Right ventricle myocardium inferior (tissue), 1 donor: ENCODE results near the gene MLX. TPM values are rescaled to one million over a fixed set of nuclear protein-coding genes. Genes with fewer than 3 reads are reported as not detected.
"Not testable (repeated sequence)": the region's sequence is repeated elsewhere in the genome, so short reads cannot be mapped to it uniquely, and the experiment has no call there.

Experiments used
- ATAC-seq: fragments of 200-7000 bp; cut with Tn5 transposase; one replicate; pipeline ENCODE4 v1.9.1; 2020; ENCODE audit warnings: mild to moderate bottlenecking, moderate library complexity
- DNase-seq: peaks from one replicate; pipeline ENCODE4 v3.0.0; 2021; ENCODE audit errors: missing footprints
- intact Hi-C: fragments of 100-400 bp; cut with DNase I; formaldehyde crosslinking; loops from one replicate; pipeline ENCODE4 v1.11.0; 2022
- total RNA-seq: library from RNA; stranded (reverse); fragmentation: NEBNext Ultra II Directional; extraction: Animal tissue kit (Norgen Biotek cat#: 25700); gene quantifications from one replicate; pipeline ENCODE4 v1.2.1, GENCODE V29; 2021
- donor health status: DM: no; HTN: yes; CAD: no; lungs with severe emphysema.

MLX gene
- total RNA-seq, 1 donor from 2014 or later: 65.9 TPM

- DNase-seq (no peak), ATAC-seq (no peak)
- intact Hi-C loops: no loop called here
Observed at GRCh38 chr17:42548993-42549755, 17.7 kb upstream of the MLX start.

DNA sequence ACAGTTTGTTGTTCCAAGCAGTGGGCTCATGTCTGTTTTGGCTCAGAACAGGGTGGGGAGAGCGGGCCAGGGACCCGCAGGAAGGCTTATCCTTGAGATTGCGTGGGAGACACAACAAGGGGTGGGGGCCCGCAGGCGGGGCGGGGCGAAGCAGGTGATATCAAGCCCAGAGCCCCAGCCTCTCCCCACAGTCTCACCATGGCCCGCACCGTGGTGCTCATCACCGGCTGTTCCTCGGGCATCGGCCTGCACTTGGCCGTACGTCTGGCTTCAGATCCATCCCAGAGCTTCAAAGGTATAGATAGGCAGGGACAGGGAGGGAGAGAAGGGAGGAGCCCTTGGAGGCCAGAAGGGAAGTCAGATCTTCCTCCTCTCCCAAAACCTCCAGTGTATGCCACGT, 14.2 kb upstream of the MLX start, which contains the start of gene HSD17B1:
HSD17B1 (plus strand) TSS at position 188 of the 400 bp plus-strand sequence; CDS start at position 199, 11 bp downstream.
- DNase-seq, intact Hi-C loops, ATAC-seq: not testable (repeated sequence)

DNA sequence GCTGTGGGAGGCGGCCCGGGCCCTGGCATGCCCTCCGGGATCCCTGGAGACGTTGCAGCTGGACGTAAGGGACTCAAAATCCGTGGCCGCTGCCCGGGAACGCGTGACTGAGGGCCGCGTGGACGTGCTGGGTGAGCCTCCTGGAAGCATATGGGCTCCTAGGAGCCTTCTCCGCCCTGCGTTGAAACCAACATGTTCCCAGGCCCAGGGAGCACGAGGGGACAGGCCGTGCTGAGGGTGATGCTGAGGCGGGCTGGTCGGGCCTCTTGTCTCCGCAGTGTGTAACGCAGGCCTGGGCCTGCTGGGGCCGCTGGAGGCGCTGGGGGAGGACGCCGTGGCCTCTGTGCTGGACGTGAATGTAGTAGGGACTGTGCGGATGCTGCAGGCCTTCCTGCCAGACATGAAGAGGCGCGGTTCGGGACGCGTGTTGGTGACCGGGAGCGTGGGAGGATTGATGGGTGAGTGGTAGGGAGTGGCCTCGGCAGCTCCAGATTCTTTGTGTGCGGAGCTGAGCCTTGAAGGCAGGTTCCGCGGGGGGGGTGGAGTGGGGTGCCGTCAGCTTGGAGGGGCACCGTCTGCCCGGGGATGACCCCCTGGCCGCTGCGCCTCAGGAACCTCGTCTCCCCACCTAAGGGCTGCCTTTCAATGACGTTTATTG, 13.6 kb upstream of the MLX start:
- intact Hi-C loops: no loop called here
- peak; percentile 2 for ATAC-seq
- DNase-seq: no peak

DNA sequence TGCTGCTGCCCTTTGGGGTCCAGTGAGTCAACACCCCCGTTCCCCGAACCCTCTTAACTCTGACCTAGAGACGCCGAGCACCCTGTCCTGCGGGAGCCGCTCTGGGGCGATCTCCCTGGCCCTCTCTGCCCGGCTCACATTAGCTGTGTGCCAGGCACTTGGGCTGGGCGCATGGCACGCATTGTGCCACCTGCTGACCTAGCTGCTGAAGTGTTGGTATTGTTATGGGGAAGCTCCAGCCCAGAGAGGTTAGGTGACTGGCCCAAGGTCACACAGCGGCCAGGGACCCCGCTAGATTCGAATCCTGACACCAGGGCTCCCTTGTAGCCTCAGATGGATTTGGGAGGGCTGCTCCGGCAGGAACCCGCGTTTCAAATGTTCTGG, 13.0 kb upstream of the MLX start:
- DNase-seq (no peak), ATAC-seq (peak; percentile 21)
- intact Hi-C loops: no loop called here

DNA sequence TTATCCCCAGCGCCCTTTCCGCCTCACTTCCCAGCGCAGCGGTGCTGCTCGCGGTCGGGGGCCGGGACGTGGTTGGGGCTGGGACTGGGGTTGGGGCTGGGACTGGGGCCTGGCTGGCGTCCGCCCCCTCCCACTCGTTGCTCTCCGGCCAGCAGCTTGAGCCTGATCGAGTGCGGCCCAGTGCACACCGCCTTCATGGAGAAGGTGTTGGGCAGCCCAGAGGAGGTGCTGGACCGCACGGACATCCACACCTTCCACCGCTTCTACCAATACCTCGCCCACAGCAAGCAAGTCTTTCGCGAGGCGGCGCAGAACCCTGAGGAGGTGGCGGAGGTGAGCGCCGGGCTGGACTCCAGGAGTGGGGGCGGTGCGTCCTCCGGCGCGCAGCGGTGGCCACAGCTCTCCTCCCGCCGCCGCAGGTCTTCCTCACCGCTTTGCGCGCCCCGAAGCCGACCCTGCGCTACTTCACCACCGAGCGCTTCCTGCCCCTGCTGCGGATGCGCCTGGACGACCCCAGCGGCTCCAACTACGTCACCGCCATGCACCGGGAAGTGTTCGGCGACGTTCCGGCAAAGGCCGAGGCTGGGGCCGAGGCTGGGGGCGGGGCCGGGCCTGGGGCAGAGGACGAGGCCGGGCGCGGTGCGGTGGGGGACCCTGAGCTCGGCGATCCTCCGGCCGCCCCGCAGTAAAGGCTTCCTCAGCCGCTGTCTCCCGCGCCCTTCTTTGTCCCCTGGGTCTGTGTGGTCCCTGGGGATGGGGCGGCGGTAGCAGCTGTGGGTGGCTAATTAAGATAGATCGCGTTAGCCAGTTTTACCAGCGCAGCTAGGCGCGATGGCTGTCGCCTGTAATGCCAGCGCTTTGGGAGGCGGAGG, 12.4 kb upstream of the MLX start:
- intact Hi-C loops: no loop called here
- ATAC-seq (peak; percentile 94), DNase-seq (peak; percentile 93)

DNA sequence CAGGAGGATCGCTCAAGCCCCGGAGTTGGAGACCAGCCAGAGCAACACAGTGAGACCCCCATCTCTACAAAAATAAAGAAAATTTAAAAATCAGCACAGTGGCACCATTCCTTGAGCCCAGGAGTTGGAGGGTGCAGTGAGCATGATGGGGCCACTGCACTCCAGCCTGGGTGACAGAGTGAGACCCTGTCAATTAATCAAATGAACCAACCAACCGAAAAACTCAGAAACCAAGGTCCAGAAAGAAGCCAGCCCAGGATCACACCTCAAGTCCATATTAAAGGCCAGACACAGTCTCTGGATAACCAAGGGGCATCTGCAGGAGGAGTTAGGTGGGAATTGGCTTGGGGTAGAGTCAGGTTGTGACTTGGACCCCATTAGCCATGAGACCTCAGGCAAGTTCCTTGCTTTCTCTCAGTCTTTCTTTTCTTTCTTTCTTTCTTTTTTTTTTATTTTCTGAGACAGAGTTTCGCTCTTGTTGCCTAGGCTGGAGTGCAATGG, 11.7 kb upstream of the MLX start:
- DNase-seq: no peak
- no peak for ATAC-seq
- intact Hi-C loops: no loop called here

DNA sequence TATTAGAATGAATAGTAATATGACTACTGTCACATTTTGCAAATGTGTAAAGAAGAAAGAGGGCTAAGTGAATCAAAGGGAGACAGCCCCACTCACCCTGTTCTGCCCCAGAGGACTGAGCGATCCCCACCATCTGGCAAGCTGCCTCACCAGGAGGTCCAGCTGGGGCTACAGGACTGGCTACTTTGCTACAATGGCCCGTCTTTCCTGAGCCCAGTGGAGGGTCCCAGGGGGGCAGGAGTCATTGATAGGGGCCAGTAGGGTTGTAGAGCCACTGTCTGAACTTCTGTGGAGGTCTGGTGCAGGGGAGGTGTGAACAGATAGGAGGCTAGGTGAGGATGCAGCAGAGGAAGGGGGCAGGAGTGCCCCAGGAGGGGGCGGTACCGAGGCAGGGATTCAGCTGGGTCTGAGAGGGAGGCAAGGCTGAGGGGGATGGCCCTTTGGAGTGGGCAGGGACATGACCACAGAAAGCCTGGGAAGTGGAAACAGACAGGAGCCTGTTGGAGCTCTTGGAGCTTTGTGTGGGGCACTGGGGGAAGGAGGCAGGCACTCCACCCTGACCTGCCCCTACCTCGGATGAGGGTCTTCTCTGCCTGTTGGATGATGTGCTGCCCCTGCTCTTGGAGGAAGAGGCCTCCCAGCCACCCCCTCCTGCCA, 10.8 kb upstream of the MLX start:
- ATAC-seq, DNase-seq, intact Hi-C loops: not testable (repeated sequence)

DNA sequence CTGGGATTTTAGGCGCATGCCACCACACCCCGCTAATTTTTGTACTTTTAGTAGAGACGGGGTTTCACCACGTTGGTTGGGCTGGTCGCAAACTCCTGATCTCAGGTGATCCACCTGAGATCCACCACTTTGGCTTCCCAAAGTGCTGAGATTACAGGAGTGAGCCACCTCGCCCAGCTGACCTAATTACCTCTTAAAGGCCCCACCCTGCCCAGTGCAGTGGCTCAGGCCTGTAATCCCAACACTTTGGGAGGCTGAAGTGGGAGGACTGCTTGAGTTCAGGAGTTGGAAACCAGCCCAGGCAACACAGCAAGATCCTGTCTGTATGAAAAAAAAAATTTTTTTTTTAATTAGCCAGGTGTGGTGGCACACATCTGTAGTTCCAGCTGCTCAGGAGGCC, 7.8 kb upstream of the MLX start:
- DNase-seq: no peak
- intact Hi-C loops: no loop called here
- ATAC-seq: no peak

DNA sequence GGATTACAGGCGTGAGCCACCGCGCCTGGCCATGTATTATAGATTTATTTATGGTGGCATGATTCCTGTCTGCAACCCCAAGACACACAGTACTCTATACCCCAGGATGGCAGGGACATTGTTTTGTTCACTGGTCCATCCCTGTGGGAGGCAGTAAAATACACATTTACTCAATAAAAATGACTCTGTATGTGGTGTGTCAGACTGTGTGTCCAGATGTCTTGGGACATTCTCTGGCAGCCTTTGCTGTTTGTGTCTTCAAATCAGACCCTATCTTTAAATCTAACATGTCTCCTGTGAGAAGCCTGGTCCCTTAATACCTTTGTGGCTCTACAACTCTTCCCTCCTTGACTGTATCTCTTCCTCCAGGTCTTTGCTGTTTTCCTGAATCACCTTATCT, 6.7 kb upstream of the MLX start:
- intact Hi-C loops: no loop called here
- ATAC-seq (no peak), DNase-seq (no peak)

DNA sequence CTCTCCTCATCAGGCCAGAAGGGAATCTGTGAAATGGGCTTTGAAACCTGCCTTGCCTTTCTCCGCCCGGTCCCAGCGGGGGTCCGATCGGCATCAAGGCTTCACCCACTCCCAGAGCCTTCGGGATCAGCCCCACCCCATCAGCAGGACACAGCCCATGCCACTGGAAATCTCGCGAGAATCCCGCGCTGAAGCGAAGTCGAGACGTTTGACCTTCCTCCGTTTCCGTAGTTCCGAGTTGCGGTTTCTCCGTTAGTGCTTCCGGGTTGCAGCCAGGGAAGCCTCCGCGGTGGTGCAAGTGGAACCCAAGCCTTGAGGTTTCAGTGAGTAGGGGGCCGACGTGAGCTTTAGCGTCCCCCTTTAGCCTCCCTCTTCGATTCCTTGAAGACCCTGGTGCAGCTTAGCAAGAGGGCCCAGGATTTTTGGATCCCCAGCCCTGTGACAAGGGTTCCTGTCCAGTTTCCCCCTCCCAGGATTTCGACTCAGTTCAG, 5.0 kb upstream of the MLX start, which contains the start of gene COASY:
COASY (plus strand) TSS at position 252 of the 491 bp plus-strand sequence. CDS start 475 bp downstream, outside the sequence.
- ATAC-seq (peak; percentile 83), DNase-seq (peak; percentile 97)
- intact Hi-C loops: no loop called here

- DNase-seq (no peak), ATAC-seq (no peak)
- intact Hi-C loops: no loop called here
Observed at GRCh38 chr17:42562388-42563142, 4.3 kb upstream of the MLX start.

DNA sequence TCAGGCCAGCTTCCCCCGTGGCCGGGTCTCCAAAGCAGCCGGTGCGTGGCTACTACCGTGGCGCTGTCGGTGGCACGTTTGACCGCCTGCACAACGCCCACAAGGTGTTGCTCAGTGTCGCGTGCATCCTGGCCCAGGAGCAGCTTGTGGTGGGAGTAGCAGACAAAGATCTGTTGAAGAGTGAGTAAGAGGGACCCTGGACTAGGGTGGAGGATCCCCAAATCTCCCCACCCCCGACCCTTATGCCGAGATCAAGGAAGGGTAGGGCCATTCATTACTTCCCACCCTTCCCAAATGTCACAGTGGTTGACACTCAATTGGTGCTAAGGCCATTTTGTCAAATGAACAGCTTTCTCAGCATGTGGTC, 3.8 kb upstream of the MLX start:
- intact Hi-C loops: no loop called here
- no peak for DNase-seq

GRCh38 chr17:42563543-42563942, 3.4 kb upstream of the MLX start:
- intact Hi-C loops: no loop called here
- ATAC-seq: no peak

More for the DNA sequence above, 3.8 kb upstream of the MLX start:
- ATAC-seq: no peak

GRCh38 chr17:42563950-42564349, 3.0 kb upstream of the MLX start:
- DNase-seq (no peak), ATAC-seq (no peak)
- intact Hi-C loops: no loop called here

More at GRCh38 chr17:42563543-42563942, 3.4 kb upstream of the MLX start:
- no peak for DNase-seq

DNA sequence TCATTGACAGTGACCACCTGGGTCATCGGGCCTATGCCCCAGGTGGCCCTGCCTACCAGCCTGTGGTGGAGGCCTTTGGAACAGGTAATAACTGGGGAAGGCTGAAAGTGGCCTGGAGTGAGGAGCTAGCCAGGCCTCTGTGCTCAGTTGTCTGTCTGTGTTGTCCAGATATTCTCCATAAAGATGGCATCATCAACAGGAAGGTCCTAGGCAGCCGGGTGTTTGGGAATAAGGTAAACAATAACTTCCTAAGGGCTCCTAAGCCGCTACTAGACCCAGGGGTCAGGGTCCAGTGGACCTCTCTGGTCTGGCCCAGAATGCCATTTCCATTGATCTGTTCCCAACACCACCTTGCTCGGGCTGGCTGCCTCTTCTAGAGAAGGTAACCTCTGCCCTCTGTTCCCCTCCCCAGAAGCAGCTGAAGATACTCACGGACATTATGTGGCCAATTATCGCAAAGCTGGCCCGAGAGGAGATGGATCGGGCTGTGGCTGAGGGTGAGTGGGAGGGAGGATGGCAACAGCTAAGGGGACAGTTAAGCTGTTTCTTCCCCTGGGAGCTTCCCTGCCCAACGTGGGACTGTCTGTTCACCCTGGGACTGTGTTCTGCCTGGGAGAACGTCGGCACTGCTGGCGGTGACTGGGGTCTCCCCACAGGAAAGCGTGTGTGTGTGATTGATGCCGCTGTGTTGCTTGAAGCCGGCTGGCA, 1.9 kb upstream of the MLX start:
- no peak for DNase-seq
- intact Hi-C loops: loop anchor here (5.0 kb wide), 1 partner anchor 42 kb away; the partner anchor contains the start of genes RETREG3 and TUBG1
- ATAC-seq: no peak

DNA sequence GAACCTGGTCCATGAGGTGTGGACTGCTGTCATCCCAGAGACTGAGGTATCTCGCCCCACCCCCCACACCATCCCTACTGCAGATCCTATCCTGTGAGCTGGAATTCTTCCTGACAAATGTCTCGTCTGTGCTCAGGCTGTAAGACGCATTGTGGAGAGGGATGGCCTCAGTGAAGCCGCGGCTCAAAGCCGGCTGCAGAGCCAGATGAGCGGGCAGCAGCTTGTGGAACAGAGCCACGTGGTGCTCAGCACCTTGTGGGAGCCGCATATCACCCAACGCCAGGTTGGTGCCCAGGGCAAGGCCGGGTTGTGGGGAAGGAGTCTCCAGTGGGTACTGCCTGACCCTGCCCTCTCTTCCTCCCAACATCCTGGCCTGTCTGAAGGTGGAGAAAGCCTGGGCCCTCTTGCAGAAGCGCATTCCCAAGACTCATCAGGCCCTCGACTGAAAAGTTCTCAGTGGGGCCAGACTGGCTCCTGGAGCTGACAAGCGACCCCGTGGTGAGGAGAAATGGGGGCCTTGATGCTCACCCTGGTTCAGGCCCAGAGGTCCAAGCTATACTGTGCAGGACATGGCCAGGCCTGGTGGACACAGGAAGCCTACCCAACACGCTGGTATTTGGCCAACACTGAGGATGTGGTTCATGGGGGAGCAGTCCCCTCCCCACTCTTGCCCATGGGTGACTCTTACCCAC, 1.2 kb upstream of the MLX start:
- intact Hi-C loops: loop anchor here (5.0 kb wide), 1 partner anchor 42 kb away; the partner anchor contains the start of genes RETREG3 and TUBG1
- ATAC-seq (no peak), DNase-seq (no peak)
